ENCODE results near the gene LYST. TPM values are rescaled to one million over a fixed set of nuclear protein-coding genes. Genes with fewer than 3 reads are reported as not detected.
"Not testable (repeated sequence)": the region's sequence is repeated elsewhere in the genome, so short reads cannot be mapped to it uniquely, and the experiment has no call there.

Gene LYST
- total RNA-seq, 4 donors from 2014 or later: 48.0 to 62.8 (median 61.0) TPM

DNA sequence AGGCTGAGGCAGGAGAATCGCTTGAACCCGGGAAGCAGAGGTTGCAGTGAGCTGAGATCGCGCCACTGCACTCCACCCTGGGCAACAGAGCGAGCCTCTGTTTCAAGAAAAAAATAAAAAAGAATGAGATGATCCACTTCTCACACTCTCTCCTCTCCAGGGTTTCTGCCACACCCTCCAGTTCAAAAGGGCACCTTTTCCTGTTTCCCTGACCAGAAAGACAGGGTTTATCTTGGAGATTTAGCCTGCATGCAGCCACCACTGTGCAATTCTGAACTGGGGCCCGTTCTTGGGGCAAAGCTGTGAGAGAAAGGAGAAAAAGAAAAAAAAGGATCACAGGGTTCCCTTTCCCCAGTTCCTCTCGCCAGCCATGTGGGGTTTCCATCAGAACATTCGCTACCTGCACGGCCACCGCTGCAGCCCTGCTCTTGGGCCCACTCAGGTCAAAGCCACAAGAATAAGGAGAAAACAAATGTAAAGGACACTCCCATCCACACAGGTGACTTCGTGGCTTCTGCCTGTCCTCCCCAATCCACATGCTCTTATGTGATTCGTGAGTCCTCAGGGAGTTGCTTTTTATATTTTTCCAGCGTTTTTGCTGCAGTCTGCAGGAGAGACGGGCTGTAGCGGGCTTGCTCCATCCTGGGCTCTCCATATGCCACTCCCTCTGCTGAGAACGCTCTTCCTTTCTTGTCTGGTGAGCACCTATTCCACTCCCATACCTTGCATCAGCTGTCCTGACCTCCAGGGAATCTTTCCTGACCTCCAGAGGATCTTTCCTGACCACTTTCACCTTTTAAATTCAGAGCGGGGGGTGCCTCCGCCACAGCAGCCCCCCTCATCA, 243.5 kb downstream of the LYST start:
- no peaks in the 10 kb centered on the region for H3K9me3 ChIP-seq
- no peak for DNase-seq (ENCODE audit: low spot score in 2 of 2)
- TF ChIP-seq EP300 (IDR thresholded peaks at IDR 0.05) (no peak), POLR2A (IDR thresholded peaks at IDR 0.05) (no peak)
- TF ChIP-seq, protein P1, sequence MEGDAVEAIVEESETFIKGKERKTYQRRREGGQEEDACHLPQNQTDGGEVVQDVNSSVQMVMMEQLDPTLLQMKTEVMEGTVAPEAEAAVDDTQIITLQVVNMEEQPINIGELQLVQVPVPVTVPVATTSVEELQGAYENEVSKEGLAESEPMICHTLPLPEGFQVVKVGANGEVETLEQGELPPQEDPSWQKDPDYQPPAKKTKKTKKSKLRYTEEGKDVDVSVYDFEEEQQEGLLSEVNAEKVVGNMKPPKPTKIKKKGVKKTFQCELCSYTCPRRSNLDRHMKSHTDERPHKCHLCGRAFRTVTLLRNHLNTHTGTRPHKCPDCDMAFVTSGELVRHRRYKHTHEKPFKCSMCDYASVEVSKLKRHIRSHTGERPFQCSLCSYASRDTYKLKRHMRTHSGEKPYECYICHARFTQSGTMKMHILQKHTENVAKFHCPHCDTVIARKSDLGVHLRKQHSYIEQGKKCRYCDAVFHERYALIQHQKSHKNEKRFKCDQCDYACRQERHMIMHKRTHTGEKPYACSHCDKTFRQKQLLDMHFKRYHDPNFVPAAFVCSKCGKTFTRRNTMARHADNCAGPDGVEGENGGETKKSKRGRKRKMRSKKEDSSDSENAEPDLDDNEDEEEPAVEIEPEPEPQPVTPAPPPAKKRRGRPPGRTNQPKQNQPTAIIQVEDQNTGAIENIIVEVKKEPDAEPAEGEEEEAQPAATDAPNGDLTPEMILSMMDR (IDR thresholded peaks at IDR 0.05): no peak
- H3K36me3 ChIP-seq: no peaks in the 10 kb centered on the region
- H3K4me1 ChIP-seq: peaks cover 0 to 23% (median 3%) of the 10 kb centered on the region in 4 donors
- no peak overlapping the region for H3K4me3 ChIP-seq
- WGBS, 2 donors: 66 to 68% methylated on average over 18 of the region's 18 CpGs
- no peak overlapping the region for H3K27ac ChIP-seq
- no peaks in the 10 kb centered on the region for H3K27me3 ChIP-seq

DNA sequence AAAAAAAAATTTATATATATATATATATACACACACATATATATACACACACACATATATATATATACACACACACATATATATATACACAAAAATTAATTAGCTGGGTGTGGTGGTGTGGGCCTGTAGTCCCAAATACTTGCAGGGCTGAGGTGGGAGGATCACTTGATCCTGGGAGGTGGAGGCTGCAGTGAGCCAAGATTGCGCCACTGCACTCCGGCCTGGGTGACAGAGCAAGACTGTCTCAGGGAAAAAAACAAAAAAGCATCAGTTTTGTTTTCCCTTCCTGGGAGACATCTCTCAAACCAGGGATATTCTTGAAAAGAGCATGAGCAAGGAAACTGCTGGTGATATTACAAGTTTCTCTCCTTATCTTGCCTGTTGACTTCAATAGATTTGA, 247.6 kb downstream of the LYST start:
- H3K4me3 ChIP-seq; H3K36me3 ChIP-seq; H3K27ac ChIP-seq; H3K27me3 ChIP-seq; H3K9me3 ChIP-seq; DNase-seq (ENCODE audit: low spot score in 2 of 2): not testable (repeated sequence)
- H3K4me1 ChIP-seq: peaks cover 0 to 12% (median 3%) of the 10 kb centered on the region in 4 donors
- WGBS, 2 donors: 74 to 79% methylated on average over 2 of the region's 2 CpGs

DNA sequence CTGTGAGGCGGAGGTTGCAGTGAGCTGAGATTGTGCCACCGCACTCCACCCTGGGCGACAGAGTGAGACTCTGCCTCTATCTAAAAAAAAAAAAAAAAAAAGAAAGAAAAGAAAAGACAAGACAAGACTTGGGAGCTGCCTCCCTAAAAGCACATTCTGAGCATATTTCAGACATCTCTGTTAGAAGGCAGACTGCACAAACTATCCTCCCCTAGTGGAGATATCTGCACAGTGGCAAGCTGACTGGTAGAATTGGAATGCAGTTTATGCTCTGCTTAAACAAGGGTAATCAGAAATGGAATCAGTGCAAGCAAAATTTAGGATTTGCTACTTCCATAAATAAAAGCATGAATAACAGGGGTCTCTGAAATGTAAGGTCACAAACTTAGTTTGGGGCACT, 248.9 kb downstream of the LYST start:
- TF ChIP-seq, protein P1 (IDR thresholded peaks at IDR 0.05): no peak
- no peak for TF ChIP-seq POLR2A (IDR thresholded peaks at IDR 0.05)
- Histone ChIP-seq H3K4me3 (no peak overlapping the region), H3K9me3 (no peaks in the 10 kb centered on the region), H3K36me3 (no peaks in the 10 kb centered on the region), H3K27me3 (no peaks in the 10 kb centered on the region), H3K4me1 (peaks cover 0 to 6% (median 0%) of the 10 kb centered on the region in 4 donors), H3K27ac (no peak overlapping the region)
- WGBS, 2 donors: 89 to 95% methylated on average over 3 of the region's 3 CpGs
- no peak for DNase-seq (ENCODE audit: low spot score in 2 of 2)

DNA sequence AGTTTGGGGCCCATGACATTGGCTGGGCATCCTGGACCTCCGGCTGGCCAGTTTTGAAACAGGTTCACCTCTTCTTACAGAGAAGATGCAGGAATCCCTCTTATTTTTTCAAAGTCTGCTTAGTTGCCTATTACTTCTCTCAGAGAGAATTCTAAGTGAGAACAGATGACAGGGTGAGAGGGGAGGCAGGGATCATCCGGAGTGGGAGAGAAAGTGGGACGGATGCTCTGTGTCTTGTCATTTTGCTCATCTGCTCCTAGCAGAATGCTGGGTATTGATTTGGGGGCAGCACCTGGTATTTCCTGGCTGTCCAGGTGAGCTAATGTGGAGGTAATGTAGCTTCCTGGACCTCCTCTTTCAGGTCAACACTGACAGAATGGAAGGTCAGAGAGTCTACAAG, 249.6 kb downstream of the LYST start:
- TF ChIP-seq, protein P1 (IDR thresholded peaks at IDR 0.05): no peak
- TF ChIP-seq EP300 (IDR thresholded peaks at IDR 0.05) (no peak), POLR2A (IDR thresholded peaks at IDR 0.05) (no peak)
- no peak for DNase-seq (ENCODE audit: low spot score in 2 of 2)
- no peaks in the 10 kb centered on the region for H3K36me3 ChIP-seq
- 77 to 85% methylated on average over 3 of the region's 3 CpGs for WGBS, 2 donors
- no peak overlapping the region for H3K27ac ChIP-seq
- no peaks in the 10 kb centered on the region for H3K9me3 ChIP-seq
- no peak overlapping the region for H3K4me3 ChIP-seq
- no peaks in the 10 kb centered on the region for H3K27me3 ChIP-seq
- H3K4me1 ChIP-seq: no peaks in the 10 kb centered on the region

DNA sequence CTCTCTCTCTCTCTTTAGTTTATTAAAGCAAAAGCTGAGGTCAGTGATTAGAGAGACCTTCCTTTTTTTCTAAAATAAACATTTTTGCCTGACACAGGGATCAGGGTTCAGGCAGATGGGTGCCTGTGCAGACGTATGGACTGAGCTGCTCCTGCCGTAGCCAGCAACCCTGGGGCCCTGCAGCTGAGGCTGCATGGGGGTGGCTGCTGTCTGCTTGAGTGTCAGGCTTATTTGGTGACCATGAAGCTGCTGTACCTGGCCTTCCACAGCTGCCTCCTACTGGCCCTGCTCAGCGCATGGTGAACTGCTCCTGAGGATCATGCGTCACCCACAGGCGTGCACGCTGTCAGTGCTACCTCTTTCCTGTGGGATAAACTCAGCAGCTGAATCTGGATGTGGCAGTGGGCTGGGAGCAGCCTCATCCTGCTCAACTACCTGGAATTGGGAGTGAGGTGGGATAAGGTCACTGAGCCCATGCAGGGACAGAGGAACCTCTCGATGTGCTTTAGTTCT, 252.2 kb downstream of the LYST start:
- WGBS, 2 donors: 72 to 87% methylated on average over 7 of the region's 7 CpGs
- Histone ChIP-seq H3K27ac (no peak overlapping the region), H3K4me3 (no peak overlapping the region), H3K36me3 (no peaks in the 10 kb centered on the region), H3K9me3 (no peaks in the 10 kb centered on the region), H3K27me3 (no peaks in the 10 kb centered on the region), H3K4me1 (no peaks in the 10 kb centered on the region)
- no peak for TF ChIP-seq EP300 (IDR thresholded peaks at IDR 0.05)
- DNase-seq (ENCODE audit: low spot score in 2 of 2): no peak

DNA sequence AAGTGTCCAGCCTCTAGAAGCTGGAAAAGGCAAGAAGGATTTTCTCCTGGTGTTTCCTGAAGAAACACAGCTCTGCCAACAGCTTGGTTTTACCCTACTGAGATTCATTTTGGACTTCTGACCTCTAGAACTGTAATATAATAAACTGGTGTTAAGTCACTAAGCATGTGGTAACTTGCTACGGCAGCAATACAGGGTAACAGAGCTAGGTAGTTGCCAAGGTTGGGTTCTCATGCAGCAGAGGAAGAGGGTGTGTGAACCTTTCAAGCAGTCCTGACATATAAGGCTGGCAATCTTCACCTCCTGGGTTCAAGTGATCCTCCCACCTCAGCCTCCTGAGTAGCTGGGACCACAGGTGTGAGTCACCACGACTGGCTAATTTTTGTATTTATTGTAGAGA, 253.1 kb downstream of the LYST start:
- TF ChIP-seq, protein P1 (IDR thresholded peaks at IDR 0.05): no peak
- TF ChIP-seq POLR2A (IDR thresholded peaks at IDR 0.05): no peak
- TF ChIP-seq EP300 (IDR thresholded peaks at IDR 0.05): no peak
- Histone ChIP-seq H3K4me3 (no peak overlapping the region), H3K27ac (no peak overlapping the region), H3K27me3 (no peaks in the 10 kb centered on the region), H3K9me3 (no peaks in the 10 kb centered on the region), H3K4me1 (no peaks in the 10 kb centered on the region), H3K36me3 (no peaks in the 10 kb centered on the region)
- no peak for DNase-seq (ENCODE audit: low spot score in 2 of 2)
- WGBS, 2 donors: 81 to 86% methylated on average over 2 of the region's 2 CpGs

Measured in tibial nerve (tissue), 4 donors.